H1 (cell line): Measurements from ENCODE around the gene TWIST2. TPM values are rescaled to one million over a fixed set of nuclear protein-coding genes. Genes with fewer than 3 reads are reported as not detected.

Experiments used
- CTCF ChIA-PET: fragments of 300-600 bp; sonication (Branson Sonifier 250); formaldehyde crosslinking; loops from one replicate; lab custom pipeline; 2021; ENCODE audit not compliant: partially characterized antibody; lab: Charles Lee
- POLR2A ChIA-PET: fragments of 300-600 bp; sonication (Branson Sonifier 250); formaldehyde crosslinking; loops from one replicate; lab custom pipeline; 2021; ENCODE audit warnings: inconsistent platforms; ENCODE audit not compliant: partially characterized antibody; lab: Charles Lee
- DNase-seq, 2 experiments: peaks; one replicate each; pipeline versions ENCODE4 v3.0.0 to v3.0.0-alpha.2; 2010 to 2022; ENCODE audit warnings: low spot score in 2 of 2, low read depth in 1 of 2, mixed read lengths in 1 of 2
- FAIRE-seq: peaks from 2 replicates; lab custom pipeline; 2011; peaks lifted over from hg19 to GRCh38; lab: Jason Lieb, UNC
- H2AFZ ChIP-seq: 2 replicates; pipeline ENCODE4 v1.8.1; 2012; ENCODE audit warnings: low read length, inconsistent platforms
- H2AK5ac ChIP-seq: 2 replicates; pipeline ENCODE4 v1.6.1; 2013; ENCODE audit warnings: low read depth, low read length
- H2BK120ac ChIP-seq: replicated peaks from 2 replicates; pipeline ENCODE3; 2013; ENCODE audit warnings: low read depth, low read length, inconsistent platforms
- H2BK12ac ChIP-seq: 2 replicates; pipeline ENCODE4 v1.6.1; 2013; ENCODE audit warnings: low read depth, low read length
- H2BK15ac ChIP-seq: 2 replicates; pipeline ENCODE4 v1.6.1; 2013; ENCODE audit warnings: low read length
- H2BK20ac ChIP-seq: 2 replicates; pipeline ENCODE4 v1.6.1; 2013; ENCODE audit warnings: low read length
- H2BK5ac ChIP-seq: 2 replicates; pipeline ENCODE4 v1.6.1; 2013; ENCODE audit warnings: low read depth, low read length
- H3K14ac ChIP-seq: 2 replicates; pipeline ENCODE4 v1.6.1; 2013; ENCODE audit warnings: inconsistent platforms; ENCODE audit not compliant: insufficient read length
- H3K18ac ChIP-seq: 2 replicates; pipeline ENCODE4 v1.6.1; 2013; ENCODE audit warnings: low read length; ENCODE audit errors: extremely low read depth
- H3K23ac ChIP-seq: 2 replicates; pipeline ENCODE4 v1.6.1; 2013; ENCODE audit warnings: inconsistent platforms; ENCODE audit not compliant: insufficient read length
- H3K23me2 ChIP-seq: 2 replicates; pipeline ENCODE4 v1.6.1; 2013; ENCODE audit warnings: low read depth, low read length
- H3K27ac ChIP-seq: 2 replicates; pipeline ENCODE4 v1.6.1; 2011; ENCODE audit warnings: low read depth, low read length, inconsistent platforms
- H3K27me3 ChIP-seq, 4 experiments: replicated peaks in 1 of 4; 1 replicate in 1 of 4; 2 replicates in 3 of 4; pipeline versions ENCODE4 v1.6.1 to v1.8.1; 2011 to 2013; ENCODE audit warnings: low read length in 3 of 4, mild to moderate bottlenecking in 3 of 4, inconsistent platforms in 2 of 4, mixed read lengths in 2 of 4, moderate library complexity in 1 of 4; ENCODE audit not compliant: control insufficient read depth in 3 of 4, insufficient read depth in 3 of 4; ENCODE audit errors: extremely low read depth in 1 of 4
- H3K36me3 ChIP-seq, 4 experiments: 2 replicates each; pipeline versions ENCODE4 v1.6.1 to v1.8.1; 2011 to 2013; ENCODE audit warnings: mild to moderate bottlenecking in 4 of 4, low read length in 3 of 4, moderate library complexity in 2 of 4, control low read depth in 1 of 4, inconsistent platforms in 1 of 4; ENCODE audit not compliant: insufficient read depth in 4 of 4, control insufficient read depth in 2 of 4
- H3K4ac ChIP-seq: replicated peaks from 2 replicates; pipeline ENCODE3; 2013; ENCODE audit warnings: low read length, low read depth, mixed read lengths, inconsistent platforms; ENCODE audit not compliant: insufficient read length
- H3K4me1 ChIP-seq, 4 experiments: replicated peaks in 1 of 4; 1 replicate in 1 of 4; 2 replicates in 3 of 4; pipeline versions ENCODE4 v1.6.1 to v1.8.1; 2011 to 2013; ENCODE audit warnings: low read length in 3 of 4, inconsistent platforms in 2 of 4, mixed read lengths in 1 of 4; ENCODE audit not compliant: insufficient read depth in 4 of 4, control insufficient read depth in 3 of 4
- H3K4me2 ChIP-seq, 2 experiments: 2 replicates each; pipeline versions ENCODE4 v1.6.1 to v1.8.1; 2011 to 2013; ENCODE audit warnings: low read depth in 2 of 2, low read length in 2 of 2, control low read depth in 1 of 2, inconsistent platforms in 1 of 2, mild to moderate bottlenecking in 1 of 2; ENCODE audit not compliant: insufficient read depth in 1 of 2
- H3K4me3 ChIP-seq, 4 experiments: fragments of 200-600, 300-600 bp in 1 of 4; sonication (generic), shearing (Covaris generic), sonication (Bioruptor Twin) in 1 of 4; 2 replicates each; pipeline versions ENCODE4 v1.5.1 to v1.8.1; 2011 to 2016; ENCODE audit warnings: low read length in 4 of 4, low read depth in 3 of 4, control low read depth in 2 of 4, inconsistent platforms in 2 of 4, mild to moderate bottlenecking in 2 of 4, mixed read lengths in 1 of 4, moderate library complexity in 1 of 4; ENCODE audit not compliant: insufficient read depth in 2 of 4; ENCODE audit errors: extremely low read depth in 1 of 4
- H3K56ac ChIP-seq: replicated peaks from 2 replicates; pipeline ENCODE3; 2013; ENCODE audit warnings: low read depth, mild to moderate bottlenecking, mixed read lengths, low read length, inconsistent platforms; ENCODE audit not compliant: insufficient read length
- H3K79me1 ChIP-seq: 2 replicates; pipeline ENCODE4 v1.6.1; 2013; ENCODE audit warnings: low read depth, low read length, control low read depth
- H3K79me2 ChIP-seq, 2 experiments: 2 replicates each; pipeline versions ENCODE4 v1.6.1 to v1.8.1; 2012 to 2013; ENCODE audit warnings: low read length in 2 of 2, mild to moderate bottlenecking in 2 of 2, inconsistent platforms in 1 of 2; ENCODE audit not compliant: insufficient read depth in 2 of 2, control insufficient read depth in 1 of 2
- H3K9ac ChIP-seq, 4 experiments: replicated peaks in 1 of 4; 1 replicate in 1 of 4; 2 replicates in 3 of 4; pipeline versions ENCODE4 v1.6.1 to v1.8.1; 2011 to 2013; ENCODE audit warnings: low read depth in 3 of 4, low read length in 3 of 4, control low read depth in 2 of 4, mild to moderate bottlenecking in 2 of 4, moderate library complexity in 2 of 4, inconsistent platforms in 1 of 4; ENCODE audit errors: extremely low read depth in 1 of 4
- H3K9me3 ChIP-seq, 2 experiments: 2 replicates each; pipeline versions ENCODE4 v1.6.1 to v1.8.1; 2012 to 2013; ENCODE audit warnings: mild to moderate bottlenecking in 2 of 2, moderate library complexity in 2 of 2, control low read depth in 1 of 2, inconsistent platforms in 1 of 2, low read depth in 1 of 2, low read length in 1 of 2, mixed read lengths in 1 of 2; ENCODE audit not compliant: insufficient read depth in 2 of 2
- H4K20me1 ChIP-seq, 2 experiments: replicated peaks in 1 of 2; 2 replicates each; pipeline versions ENCODE3 to v1.8.1; 2011 to 2013; ENCODE audit warnings: inconsistent platforms in 2 of 2, low read length in 2 of 2, mild to moderate bottlenecking in 1 of 2; ENCODE audit not compliant: insufficient read depth in 2 of 2, control insufficient read depth in 1 of 2
- H4K5ac ChIP-seq: 2 replicates; pipeline ENCODE4 v1.6.1; 2013; ENCODE audit warnings: low read length, low read depth, mixed read lengths, inconsistent platforms; ENCODE audit not compliant: insufficient read length
- H4K8ac ChIP-seq: 2 replicates; pipeline ENCODE4 v1.8.0; 2013; ENCODE audit warnings: mild to moderate bottlenecking, moderate library complexity, low read length, inconsistent platforms; ENCODE audit not compliant: insufficient read depth; ENCODE audit errors: extremely low read depth
- H4K91ac ChIP-seq: replicated peaks from 2 replicates; pipeline ENCODE3; 2013; ENCODE audit warnings: low read length, mixed read lengths, inconsistent platforms; ENCODE audit not compliant: insufficient read length
- ATF2 ChIP-seq: IDR thresholded peaks from 2 replicates; pipeline ENCODE4 v1.6.1; 2012; ENCODE audit warnings: low read length, inconsistent platforms
- CHD2 ChIP-seq: IDR thresholded peaks from 2 replicates; pipeline ENCODE4 v1.6.1; 2012; ENCODE audit warnings: low read length, improper control_type of control experiment
- CREB1 ChIP-seq: IDR thresholded peaks from 2 replicates; pipeline ENCODE4 v1.6.1; 2012; ENCODE audit warnings: inconsistent platforms
- EGR1 ChIP-seq: IDR thresholded peaks from 2 replicates; pipeline ENCODE4 v1.6.1; 2011; ENCODE audit warnings: low read depth, low read length, borderline replicate concordance
- HDAC2 ChIP-seq, 2 experiments: fragments of 300-600 bp in 1 of 2; sonication (generic) in 1 of 2; IDR thresholded peaks; 2 replicates each; pipeline ENCODE4 v1.6.1; 2011 to 2012; ENCODE audit warnings: low read depth in 2 of 2, low read length in 2 of 2, mild to moderate bottlenecking in 2 of 2, moderate library complexity in 2 of 2, borderline replicate concordance in 1 of 2, inconsistent platforms in 1 of 2
- JUND ChIP-seq: IDR thresholded peaks from 2 replicates; pipeline ENCODE4 v1.6.1; 2011; ENCODE audit warnings: mild to moderate bottlenecking, improper control_type of control experiment, low read length
- NRF1 ChIP-seq: IDR thresholded peaks from 2 replicates; pipeline ENCODE4 v1.6.1; 2011; ENCODE audit warnings: mild to moderate bottlenecking, low read depth, low read length, improper control_type of control experiment
- RFX5 ChIP-seq: IDR thresholded peaks from 2 replicates; pipeline ENCODE4 v1.6.1; 2011; ENCODE audit warnings: low read depth, low read length, improper control_type of control experiment, borderline replicate concordance
- RNF2 ChIP-seq: fragments of 200-900, 300-1000 bp; sonication (generic); IDR thresholded peaks from 2 replicates; pipeline ENCODE4 v1.7.1; 2016; ENCODE audit warnings: borderline replicate concordance, low read depth, mild to moderate bottlenecking, antibody characterized with exemption, low read length; ENCODE audit not compliant: poor library complexity, severe bottlenecking; ENCODE audit errors: missing control alignments
- RXRA ChIP-seq: IDR thresholded peaks from 2 replicates; pipeline ENCODE4 v1.6.1; 2011; ENCODE audit warnings: low read depth, mild to moderate bottlenecking, low read length, moderate library complexity; ENCODE audit not compliant: insufficient read depth
- SP1 ChIP-seq: IDR thresholded peaks from 2 replicates; pipeline ENCODE4 v1.6.1; 2011; ENCODE audit warnings: low read depth, low read length
- SRF ChIP-seq: IDR thresholded peaks from 2 replicates; pipeline ENCODE4 v1.6.1; 2011; ENCODE audit warnings: mild to moderate bottlenecking, low read depth, low read length, moderate library complexity
- TEAD4 ChIP-seq: IDR thresholded peaks from 2 replicates; pipeline ENCODE4 v1.6.1; 2012; ENCODE audit warnings: low read depth, low read length, inconsistent platforms, mixed read lengths
- ZNF274 ChIP-seq: IDR thresholded peaks from 2 replicates; pipeline ENCODE4 v1.7.0; 2012; ENCODE audit warnings: low read length, borderline replicate concordance; ENCODE audit errors: extremely low read depth
- WGBS, 2 experiments: shearing (Covaris generic) in 1 of 2; methylation state at CpG; one replicate each; pipeline versions ENCODE4 v1.1.6 to v1.1.7; 2013 to 2015; ENCODE audit warnings: low lambda C conversion rate in 2 of 2, mixed read lengths in 2 of 2, inconsistent platforms in 1 of 2, low coverage in 1 of 2, missing lambda C conversion rate in 1 of 2; ENCODE audit not compliant: insufficient replicate concordance in 2 of 2, insufficient coverage in 1 of 2, insufficient read length in 1 of 2; ENCODE audit errors: extremely low coverage in 1 of 2, missing lambda C conversion rate in 1 of 2; 5-methylcytosine and 5-hydroxymethylcytosine counted together
- polyA plus RNA-seq, 7 experiments: library from polyadenylated mRNA; depleted of rRNA in 3 of 7; stranded (reverse) in 5 of 7; unstranded in 2 of 7; fragments of >200 nt in 5 of 7; fragments of 200-250 nt in 2 of 7; gene quantifications; 1 replicate in 5 of 7; 2 replicates in 1 of 7; 4 replicates in 1 of 7; pipeline versions ENCODE4 v1.2.1 to v1.2.3, GENCODE V29; 2011 to 2013; ENCODE audit warnings: missing spikeins in 2 of 7, mixed read lengths in 2 of 7
- total RNA-seq: library from RNA; stranded (reverse); fragmentation: NEBNext Ultra II Directional; extraction: Animal tissue kit (Norgen Biotek cat#: 25700); gene quantifications from 2 replicates; pipeline ENCODE4 v1.2.1, GENCODE V29; 2021

TWIST2 gene
- total and polyA plus RNA-seq, 2 of the 8 experiments (the other 6 are each of a cell fraction or from before 2014, with no cell fraction given), result 2.6 to 4.3 TPM

DNA sequence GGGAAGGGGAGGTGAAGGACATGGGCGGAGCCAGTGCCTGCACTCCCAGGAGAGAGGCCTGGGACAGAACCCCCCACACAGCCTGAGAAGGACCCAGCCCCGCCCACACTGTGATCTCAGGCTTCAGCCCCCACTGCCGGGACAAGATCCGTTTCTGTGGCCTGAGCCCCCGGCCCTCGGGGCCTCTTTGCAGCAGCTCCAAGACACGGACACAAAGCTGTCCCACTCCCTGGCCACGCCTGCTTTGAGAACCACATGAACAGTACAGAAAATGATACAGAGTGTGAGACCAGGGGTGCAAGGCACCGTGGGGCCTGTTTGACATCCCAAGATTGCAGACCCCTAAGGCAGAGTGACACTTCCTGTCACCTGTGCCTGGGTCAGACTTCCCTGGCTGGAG lies 74.5 kb downstream of the TWIST2 start:
- POLR2A ChIA-PET, result no interaction called here
- Histone ChIP-seq H2BK5ac (no peak overlapping the region), H2BK12ac (no peak overlapping the region), H4K5ac (no peak overlapping the region), H4K91ac (no peak overlapping the region), H4K20me1 (no peaks in the 10 kb centered on the region), H2AFZ (no peak overlapping the region), H2BK20ac (no peak overlapping the region), H3K23ac (no peak overlapping the region), H3K23me2 (no peaks in the 10 kb centered on the region), H3K4me3 (no peak overlapping the region), H3K36me3 (no peaks in the 10 kb centered on the region), H3K79me2 (no peaks in the 10 kb centered on the region), H3K27ac (no peak overlapping the region), H4K8ac (no peak overlapping the region; the same call in 1 of the 2 replicates), H3K56ac (no peak overlapping the region), H3K4me2 (no peak overlapping the region), H3K4ac (no peak overlapping the region), H3K9ac (no peak overlapping the region), H2BK120ac (no peak overlapping the region), H2AK5ac (no peak overlapping the region), H3K18ac (no peak overlapping the region), H3K14ac (no peak overlapping the region), H3K27me3 (no peaks in the 10 kb centered on the region), H3K4me1 (no peaks in the 10 kb centered on the region), H3K9me3 (no peaks in the 10 kb centered on the region), H3K79me1 (no peaks in the 10 kb centered on the region), H2BK15ac (no peak overlapping the region)
- FAIRE-seq, result no peak
- DNase-seq, result no peak
- WGBS, 2 experiments, result 95% methylated on average over 9 of the region's 9 CpGs; no CpG with 5 or more reads in 1 of the 2 experiments
- CTCF ChIA-PET, result no interaction called here
- TF ChIP-seq TEAD4 (no peak), RNF2 (no peak), SP1 (no peak), SRF (no peak), JUND (no peak), CHD2 (no peak), EGR1 (no peak), RFX5 (no peak), HDAC2 (IDR thresholded peaks at IDR 0.05; ENCODE audit: borderline replicate concordance in 1 of 2, low read depth in 2 of 2, low read length in 2 of 2) (no peak), NRF1 (no peak), ZNF274 (no peak), RXRA (no peak), CREB1 (no peak), ATF2 (no peak)
